ENCODE data around the gene PLXNA2. TPM values are rescaled to one million over a fixed set of nuclear protein-coding genes. Genes with fewer than 3 reads are reported as not detected.

Gene PLXNA2
- total and polyA plus RNA-seq, 2 of the 13 experiments (the other 11 are each of a cell fraction or from before 2014, with no cell fraction given) = 1.1 to 2.1 TPM

DNA sequence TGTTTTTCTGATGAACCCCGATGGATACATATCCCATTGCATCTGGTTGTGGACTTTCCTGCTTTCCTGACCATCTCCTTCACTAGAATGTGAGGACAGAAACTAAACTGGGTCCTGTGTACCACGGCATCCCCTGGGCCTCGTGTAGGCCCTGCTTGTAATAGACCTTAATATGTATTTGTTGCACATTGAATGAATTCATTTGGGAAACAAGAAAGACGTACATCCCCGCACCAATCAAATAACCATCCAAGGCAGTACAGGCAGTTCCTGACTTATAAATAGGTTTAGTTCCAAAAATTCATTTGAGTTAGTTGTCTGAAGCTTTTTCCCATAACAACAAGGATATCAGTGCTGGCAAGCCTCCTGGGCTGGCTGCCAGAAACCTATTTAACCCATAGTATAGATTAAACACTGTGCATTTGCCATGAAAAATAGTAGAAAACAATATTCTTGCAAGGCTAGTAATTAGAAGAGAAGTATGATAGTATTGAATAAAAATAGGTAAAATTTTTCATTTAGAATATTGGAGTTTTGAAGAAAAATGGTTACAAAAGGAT is 251.4 kb downstream of the PLXNA2 start:
- WGBS (ENCODE audit: low lambda C conversion rate) = 40% methylated on average over 5 of the region's 5 CpGs
- no peak overlapping the region for H3K4me3 ChIP-seq (replicated peaks in 1 of 3; ENCODE audit: insufficient read depth in 1 of 3, low read depth in 2 of 3, low read length in 3 of 3)
- TF ChIP-seq ZFP62 (CRISPR knock-in tag; IDR thresholded peaks at IDR 0.05) (no peak), ZNF720 (CRISPR knock-in tag; IDR thresholded peaks at IDR 0.05) (no peak), NR2C2 (CRISPR knock-in tag; IDR thresholded peaks at IDR 0.05; ENCODE audit: borderline replicate concordance) (no peak), ATRX (CRISPR knock-in tag; IDR thresholded peaks at IDR 0.05; ENCODE audit: borderline replicate concordance) (no peak), MED1 (CRISPR knock-in tag; IDR thresholded peaks at IDR 0.05) (no peak), ZNF776 (CRISPR knock-in tag; IDR thresholded peaks at IDR 0.05) (no peak), KDM1A (CRISPR knock-in tag; IDR thresholded peaks at IDR 0.05) (no peak), CBX5 (CRISPR knock-in tag; IDR thresholded peaks at IDR 0.05; ENCODE audit: borderline replicate concordance) (no peak), ZBTB1 (CRISPR knock-in tag; IDR thresholded peaks at IDR 0.05; ENCODE audit: borderline replicate concordance) (no peak), ZNF136 (CRISPR knock-in tag; IDR thresholded peaks at IDR 0.05; ENCODE audit: low read depth) (no peak), TBX2 (CRISPR knock-in tag; IDR thresholded peaks at IDR 0.05; ENCODE audit: borderline replicate concordance) (no peak), ZNF446 (CRISPR knock-in tag; IDR thresholded peaks at IDR 0.05) (no peak), GPN1 (CRISPR knock-in tag; IDR thresholded peaks at IDR 0.05; ENCODE audit: borderline replicate concordance) (no peak), MAFK (conservative IDR thresholded peaks at IDR 0.05 in 1 of 2, IDR thresholded peaks at IDR 0.05 in 1 of 2; ENCODE audit: low read length in 2 of 2) (no peak)
- TF ChIP-seq, protein P1, sequence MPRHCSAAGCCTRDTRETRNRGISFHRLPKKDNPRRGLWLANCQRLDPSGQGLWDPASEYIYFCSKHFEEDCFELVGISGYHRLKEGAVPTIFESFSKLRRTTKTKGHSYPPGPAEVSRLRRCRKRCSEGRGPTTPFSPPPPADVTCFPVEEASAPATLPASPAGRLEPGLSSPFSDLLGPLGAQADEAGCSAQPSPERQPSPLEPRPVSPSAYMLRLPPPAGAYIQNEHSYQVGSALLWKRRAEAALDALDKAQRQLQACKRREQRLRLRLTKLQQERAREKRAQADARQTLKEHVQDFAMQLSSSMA (CRISPR knock-in tag; IDR thresholded peaks at IDR 0.05) = no peak
- TF ChIP-seq, protein P2, sequence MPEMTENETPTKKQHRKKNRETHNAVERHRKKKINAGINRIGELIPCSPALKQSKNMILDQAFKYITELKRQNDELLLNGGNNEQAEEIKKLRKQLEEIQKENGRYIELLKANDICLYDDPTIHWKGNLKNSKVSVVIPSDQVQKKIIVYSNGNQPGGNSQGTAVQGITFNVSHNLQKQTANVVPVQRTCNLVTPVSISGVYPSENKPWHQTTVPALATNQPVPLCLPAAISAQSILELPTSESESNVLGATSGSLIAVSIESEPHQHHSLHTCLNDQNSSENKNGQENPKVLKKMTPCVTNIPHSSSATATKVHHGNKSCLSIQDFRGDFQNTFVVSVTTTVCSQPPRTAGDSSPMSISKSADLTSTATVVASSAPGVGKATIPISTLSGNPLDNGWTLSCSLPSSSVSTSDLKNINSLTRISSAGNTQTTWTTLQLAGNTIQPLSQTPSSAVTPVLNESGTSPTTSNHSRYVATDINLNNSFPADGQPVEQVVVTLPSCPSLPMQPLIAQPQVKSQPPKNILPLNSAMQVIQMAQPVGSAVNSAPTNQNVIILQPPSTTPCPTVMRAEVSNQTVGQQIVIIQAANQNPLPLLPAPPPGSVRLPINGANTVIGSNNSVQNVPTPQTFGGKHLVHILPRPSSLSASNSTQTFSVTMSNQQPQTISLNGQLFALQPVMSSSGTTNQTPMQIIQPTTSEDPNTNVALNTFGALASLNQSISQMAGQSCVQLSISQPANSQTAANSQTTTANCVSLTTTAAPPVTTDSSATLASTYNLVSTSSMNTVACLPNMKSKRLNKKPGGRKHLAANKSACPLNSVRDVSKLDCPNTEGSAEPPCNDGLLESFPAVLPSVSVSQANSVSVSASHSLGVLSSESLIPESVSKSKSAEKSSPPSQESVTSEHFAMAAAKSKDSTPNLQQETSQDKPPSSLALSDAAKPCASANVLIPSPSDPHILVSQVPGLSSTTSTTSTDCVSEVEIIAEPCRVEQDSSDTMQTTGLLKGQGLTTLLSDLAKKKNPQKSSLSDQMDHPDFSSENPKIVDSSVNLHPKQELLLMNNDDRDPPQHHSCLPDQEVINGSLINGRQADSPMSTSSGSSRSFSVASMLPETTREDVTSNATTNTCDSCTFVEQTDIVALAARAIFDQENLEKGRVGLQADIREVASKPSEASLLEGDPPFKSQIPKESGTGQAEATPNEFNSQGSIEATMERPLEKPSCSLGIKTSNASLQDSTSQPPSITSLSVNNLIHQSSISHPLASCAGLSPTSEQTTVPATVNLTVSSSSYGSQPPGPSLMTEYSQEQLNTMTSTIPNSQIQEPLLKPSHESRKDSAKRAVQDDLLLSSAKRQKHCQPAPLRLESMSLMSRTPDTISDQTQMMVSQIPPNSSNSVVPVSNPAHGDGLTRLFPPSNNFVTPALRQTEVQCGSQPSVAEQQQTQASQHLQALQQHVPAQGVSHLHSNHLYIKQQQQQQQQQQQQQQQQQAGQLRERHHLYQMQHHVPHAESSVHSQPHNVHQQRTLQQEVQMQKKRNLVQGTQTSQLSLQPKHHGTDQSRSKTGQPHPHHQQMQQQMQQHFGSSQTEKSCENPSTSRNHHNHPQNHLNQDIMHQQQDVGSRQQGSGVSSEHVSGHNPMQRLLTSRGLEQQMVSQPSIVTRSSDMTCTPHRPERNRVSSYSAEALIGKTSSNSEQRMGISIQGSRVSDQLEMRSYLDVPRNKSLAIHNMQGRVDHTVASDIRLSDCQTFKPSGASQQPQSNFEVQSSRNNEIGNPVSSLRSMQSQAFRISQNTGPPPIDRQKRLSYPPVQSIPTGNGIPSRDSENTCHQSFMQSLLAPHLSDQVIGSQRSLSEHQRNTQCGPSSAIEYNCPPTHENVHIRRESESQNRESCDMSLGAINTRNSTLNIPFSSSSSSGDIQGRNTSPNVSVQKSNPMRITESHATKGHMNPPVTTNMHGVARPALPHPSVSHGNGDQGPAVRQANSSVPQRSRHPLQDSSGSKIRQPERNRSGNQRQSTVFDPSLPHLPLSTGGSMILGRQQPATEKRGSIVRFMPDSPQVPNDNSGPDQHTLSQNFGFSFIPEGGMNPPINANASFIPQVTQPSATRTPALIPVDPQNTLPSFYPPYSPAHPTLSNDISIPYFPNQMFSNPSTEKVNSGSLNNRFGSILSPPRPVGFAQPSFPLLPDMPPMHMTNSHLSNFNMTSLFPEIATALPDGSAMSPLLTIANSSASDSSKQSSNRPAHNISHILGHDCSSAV (CRISPR knock-in tag; IDR thresholded peaks at IDR 0.05; ENCODE audit: borderline replicate concordance) = no peak
- ATAC-seq (no peak), DNase-seq (ENCODE audit: low spot score) (no peak), FAIRE-seq (no peak)
- H3K79me2 ChIP-seq (ENCODE audit: insufficient read depth, low read length) = no peaks in the 10 kb centered on the region
- ChIA-PET POLR2A (no interaction called here), CTCF (ENCODE audit: low intra/inter-chr PET ratio, low total read pairs) (no interaction called here)
- H3K9ac ChIP-seq (ENCODE audit: insufficient read depth, low read depth, low read length) = no peak overlapping the region
- peaks cover 0 to 8% of the 10 kb centered on the region in 2 experiments; a peak in 1 of 5 replicates for H3K27me3 ChIP-seq (ENCODE audit: control insufficient read depth in 1 of 2, insufficient read depth in 2 of 2, low read length in 2 of 2)
- H3K4me2 ChIP-seq (ENCODE audit: low read depth, low read length) = no peak overlapping the region
- H3K27ac ChIP-seq (ENCODE audit: extremely low read length, insufficient read depth, low read length) = no peak overlapping the region
- H3K36me3 ChIP-seq (replicated peaks in 1 of 2; ENCODE audit: control insufficient read depth in 1 of 2, insufficient read depth in 2 of 2, low read length in 2 of 2) = no peaks in the 10 kb centered on the region
- H2AFZ ChIP-seq (ENCODE audit: low read length) = no peak overlapping the region
- no peaks in the 10 kb centered on the region for H4K20me1 ChIP-seq (ENCODE audit: insufficient read depth, low read length)
- H3K9me3 ChIP-seq (ENCODE audit: low read length) = no peaks in the 10 kb centered on the region
- in situ Hi-C loops (cut with HindIII; ENCODE audit: extremely low pct_ligation_motif_present, low pct_unique_long_range_greater_than_20kb) (loop anchor here (10.0 kb wide), 1 partner anchor 108 kb away; no protein-coding TSS in a partner anchor), intact Hi-C loops (cut with micrococcal nuclease; ENCODE audit: unreplicated experiment) (no loop called here)
- no TSS peak for BruUV-seq (replicated peaks)
- no peaks in the 10 kb centered on the region for H3K4me1 ChIP-seq (ENCODE audit: insufficient read depth, low read length)

Data from HepG2 (cell line).